NCI-H2227 (cell line): ENCODE measurements around the gene LILRA6.

Source experiments
- DNase-seq: peaks from one replicate; lab custom pipeline; 2025; ENCODE audit not compliant: unreplicated experiment; lab: John Stamatoyannopoulos, UW

Gene LILRA6

GRCh38 chr19:54188215-54188871 is 54.2 kb downstream of the LILRA6 start:
- DNase-seq: peak; percentile 79

DNA sequence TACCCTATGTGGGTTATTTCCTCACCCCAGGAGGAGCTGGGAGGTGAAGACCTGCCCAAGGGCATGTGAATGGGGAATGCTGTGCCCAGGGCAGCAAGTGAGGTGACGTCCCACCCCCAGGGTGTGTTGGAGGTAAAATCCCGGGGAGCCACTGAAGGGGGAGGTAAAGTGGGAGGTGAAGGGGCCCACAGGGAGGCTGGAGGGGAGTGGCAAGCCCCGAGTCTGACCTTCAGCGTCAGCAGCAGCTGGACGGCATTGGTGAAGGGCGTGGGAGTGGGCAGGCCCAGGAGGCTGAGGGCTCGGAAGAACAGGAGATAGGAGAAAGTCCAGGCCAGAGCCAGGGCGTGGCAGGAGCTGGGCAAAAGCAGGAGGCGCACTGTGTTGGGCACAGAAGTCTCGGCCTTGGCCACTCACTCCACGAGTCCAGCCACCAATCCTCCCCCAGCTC is 55.6 kb downstream of the LILRA6 start:
- no peak for DNase-seq
